Trophoblast cell (in vitro differentiated cells and primary cell): ENCODE results near the gene PAEP.

Source experiments
- DNase-seq, 2 donors: peaks; one replicate each; pipeline ENCODE4 v3.0.0-alpha.2; 2016
- H2AFZ ChIP-seq: 2 replicates; pipeline ENCODE4 v1.6.1; 2013; ENCODE audit warnings: low read length, moderate library complexity, mild to moderate bottlenecking; ENCODE audit not compliant: insufficient read depth, poor library complexity
- H2AK5ac ChIP-seq: 2 replicates; pipeline ENCODE4 v1.6.1; 2013; ENCODE audit warnings: mild to moderate bottlenecking, low read length
- H2BK120ac ChIP-seq: 2 replicates; pipeline ENCODE4 v1.6.1; 2013; ENCODE audit warnings: low read length, mild to moderate bottlenecking, moderate library complexity; ENCODE audit not compliant: insufficient read depth, poor library complexity
- H2BK12ac ChIP-seq: 2 replicates; pipeline ENCODE4 v1.6.1; 2013; ENCODE audit warnings: mild to moderate bottlenecking, low read length, moderate library complexity
- H2BK5ac ChIP-seq: 2 replicates; pipeline ENCODE4 v1.6.1; 2013; ENCODE audit warnings: low read length, low read depth, moderate library complexity, mild to moderate bottlenecking; ENCODE audit not compliant: poor library complexity
- H3K14ac ChIP-seq: 2 replicates; pipeline ENCODE4 v1.6.1; 2013; ENCODE audit warnings: mild to moderate bottlenecking, low read length
- H3K18ac ChIP-seq: 2 replicates; pipeline ENCODE4 v1.6.1; 2013; ENCODE audit warnings: mild to moderate bottlenecking, low read length
- H3K23ac ChIP-seq: 2 replicates; pipeline ENCODE4 v1.6.1; 2013; ENCODE audit warnings: low read length
- H3K27ac ChIP-seq: 2 replicates; pipeline ENCODE4 v1.5.1; 2013; ENCODE audit warnings: low read depth, mild to moderate bottlenecking, inconsistent platforms, low read length, moderate library complexity
- H3K27me3 ChIP-seq: 2 replicates; pipeline ENCODE4 v1.6.1; 2013; ENCODE audit warnings: inconsistent platforms, mild to moderate bottlenecking, low read length, moderate library complexity; ENCODE audit not compliant: insufficient read depth
- H3K36me3 ChIP-seq, 2 experiments: 1 replicate in 1 of 2; 2 replicates in 1 of 2; pipeline ENCODE4 v1.6.1; 2013; ENCODE audit warnings: low read length in 2 of 2, mild to moderate bottlenecking in 2 of 2, moderate library complexity in 1 of 2; ENCODE audit not compliant: insufficient read depth in 2 of 2, control insufficient read depth in 1 of 2
- H3K4ac ChIP-seq: 2 replicates; pipeline ENCODE4 v1.6.1; 2013; ENCODE audit warnings: low read depth, mild to moderate bottlenecking, low read length, moderate library complexity
- H3K4me1 ChIP-seq, 2 experiments: 1 replicate in 1 of 2; 2 replicates in 1 of 2; pipeline ENCODE4 v1.6.1; 2013; ENCODE audit warnings: low read length in 2 of 2, mild to moderate bottlenecking in 2 of 2, moderate library complexity in 1 of 2; ENCODE audit not compliant: insufficient read depth in 2 of 2, control insufficient read depth in 1 of 2
- H3K4me2 ChIP-seq: 2 replicates; pipeline ENCODE4 v1.6.1; 2013; ENCODE audit warnings: inconsistent platforms, mild to moderate bottlenecking, low read length, moderate library complexity
- H3K4me3 ChIP-seq: 2 replicates; pipeline ENCODE4 v1.5.1; 2013; ENCODE audit warnings: mild to moderate bottlenecking, low read depth, low read length, inconsistent platforms
- H3K79me1 ChIP-seq: one replicate; pipeline ENCODE4 v1.6.1; 2013; ENCODE audit warnings: low read length
- H3K79me2 ChIP-seq: 2 replicates; pipeline ENCODE4 v1.6.1; 2013; ENCODE audit warnings: low read length, mild to moderate bottlenecking; ENCODE audit not compliant: control insufficient read depth, insufficient read depth, poor library complexity
- H3K9ac ChIP-seq: 2 replicates; pipeline ENCODE4 v1.6.1; 2013; ENCODE audit warnings: mild to moderate bottlenecking, low read length
- H3K9me3 ChIP-seq: 2 replicates; pipeline ENCODE4 v1.6.1; 2013; ENCODE audit warnings: low read depth, mild to moderate bottlenecking, control low read depth, inconsistent platforms, low read length; ENCODE audit not compliant: insufficient read depth
- H4K12ac ChIP-seq: 2 replicates; pipeline ENCODE4 v1.6.1; 2013; ENCODE audit warnings: low read depth, mild to moderate bottlenecking, low read length, moderate library complexity
- H4K8ac ChIP-seq: 2 replicates; pipeline ENCODE4 v1.6.1; 2013; ENCODE audit warnings: low read depth, mild to moderate bottlenecking, low read length, moderate library complexity
- H4K91ac ChIP-seq: one replicate; pipeline ENCODE4 v1.6.1; 2013; ENCODE audit warnings: low read depth, mild to moderate bottlenecking, low read length, moderate library complexity
- WGBS: extraction: QIAGEN DNeasy Blood & Tissue Kit; methylation state at CpG from one replicate; pipeline ENCODE4 v1.1.7; 2013; ENCODE audit warnings: missing lambda C conversion rate; ENCODE audit not compliant: insufficient read length, insufficient coverage; ENCODE audit errors: extremely low coverage; 5-methylcytosine and 5-hydroxymethylcytosine counted together

Gene PAEP

GRCh38 chr9:135551456-135551855 lies 10.1 kb upstream of the PAEP start:
- Histone ChIP-seq H3K4me1 (no peaks in the 10 kb centered on the region), H3K79me2 (no peaks in the 10 kb centered on the region), H2BK12ac (no peak overlapping the region), H3K23ac (no peak overlapping the region), H4K12ac (no peak overlapping the region), H3K14ac (no peak overlapping the region), H3K27me3 (no peaks in the 10 kb centered on the region), H3K9me3 (peaks cover 3% of the 10 kb centered on the region), H3K79me1 (no peaks in the 10 kb centered on the region), H3K4me3 (no peak overlapping the region), H3K4ac (no peak overlapping the region), H4K8ac (no peak overlapping the region), H4K91ac (no peak overlapping the region), H2BK120ac (no peak overlapping the region), H3K9ac (no peak overlapping the region), H2AFZ (no peak overlapping the region), H2BK5ac (no peak overlapping the region), H3K36me3 (no peaks in the 10 kb centered on the region), H3K27ac (no peak overlapping the region), H3K4me2 (no peak overlapping the region), H2AK5ac (no peak overlapping the region), H3K18ac (no peak overlapping the region)
- WGBS: no CpG with 5 or more reads among the region's 13 CpGs
- no peak for DNase-seq

GRCh38 chr9:135552021-135552697 lies 9.4 kb upstream of the PAEP start:
- Histone ChIP-seq H3K4ac (no peak overlapping the region), H3K14ac (peak overlapping the region; percentile 44), H3K79me1 (no peaks in the 10 kb centered on the region), H4K91ac (peak overlapping the region; percentile 37), H3K27me3 (no peaks in the 10 kb centered on the region), H2BK5ac (no peak overlapping the region), H4K12ac (no peak overlapping the region), H2BK12ac (peak overlapping the region; percentile 29), H4K8ac (no peak overlapping the region), H2BK120ac (no peak overlapping the region), H3K23ac (no peak overlapping the region), H3K36me3 (no peaks in the 10 kb centered on the region), H3K9ac (no peak overlapping the region), H2AK5ac (peak overlapping the region; percentile 64), H3K4me2 (no peak overlapping the region), H2AFZ (no peak overlapping the region), H3K9me3 (peaks cover 3% of the 10 kb centered on the region), H3K27ac (no peak overlapping the region), H3K4me3 (no peak overlapping the region), H3K4me1 (no peaks in the 10 kb centered on the region), H3K18ac (no peak overlapping the region), H3K79me2 (no peaks in the 10 kb centered on the region)
- no peak for DNase-seq
- WGBS: no CpG with 5 or more reads among the region's 18 CpGs

- WGBS: no CpG with 5 or more reads among the region's 19 CpGs
- no peak for DNase-seq
- no peak overlapping the region for H3K4me3 ChIP-seq
These were observed 8.8 kb upstream of the PAEP start for GRCh38 chr9:135552698-135553171.

GRCh38 chr9:135554718-135555117 lies 6.8 kb upstream of the PAEP start:
- H3K23ac ChIP-seq: no peak overlapping the region
- H3K79me2 ChIP-seq: no peaks in the 10 kb centered on the region
- no peak overlapping the region for H3K4ac ChIP-seq
- no peak overlapping the region for H4K91ac ChIP-seq
- H2BK12ac ChIP-seq: no peak overlapping the region
- H3K4me3 ChIP-seq: no peak overlapping the region
- no peak overlapping the region for H4K8ac ChIP-seq
- peaks cover 0 to 3% of the 10 kb centered on the region in 2 experiments for H3K4me1 ChIP-seq
- H4K12ac ChIP-seq: no peak overlapping the region
- peaks cover 3% of the 10 kb centered on the region for H3K9me3 ChIP-seq
- H2BK120ac ChIP-seq: no peak overlapping the region
- peaks cover 3% of the 10 kb centered on the region for H3K79me1 ChIP-seq
- H2AFZ ChIP-seq: no peak overlapping the region
- H2AK5ac ChIP-seq: no peak overlapping the region
- no peak overlapping the region for H3K14ac ChIP-seq
- no peak overlapping the region for H3K4me2 ChIP-seq
- no peaks in the 10 kb centered on the region for H3K36me3 ChIP-seq
- DNase-seq: no peak
- WGBS: no CpG with 5 or more reads among the region's 4 CpGs
- H3K27me3 ChIP-seq: no peaks in the 10 kb centered on the region
- H3K18ac ChIP-seq: no peak overlapping the region
- H3K27ac ChIP-seq: no peak overlapping the region
- no peak overlapping the region for H3K9ac ChIP-seq
- H2BK5ac ChIP-seq: no peak overlapping the region

More at GRCh38 chr9:135552698-135553171, 8.8 kb upstream of the PAEP start:
- Histone ChIP-seq H3K14ac (peak overlapping the region; percentile 44), H3K27ac (no peak overlapping the region), H3K27me3 (no peaks in the 10 kb centered on the region), H4K12ac (no peak overlapping the region), H2AFZ (no peak overlapping the region), H3K9ac (no peak overlapping the region), H3K79me2 (no peaks in the 10 kb centered on the region), H3K4ac (no peak overlapping the region), H2BK120ac (no peak overlapping the region), H3K36me3 (no peaks in the 10 kb centered on the region), H2BK5ac (no peak overlapping the region), H3K18ac (no peak overlapping the region), H3K23ac (no peak overlapping the region), H2BK12ac (no peak overlapping the region), H4K8ac (no peak overlapping the region), H4K91ac (no peak overlapping the region), H3K4me1 (no peaks in the 10 kb centered on the region), H3K79me1 (no peaks in the 10 kb centered on the region), H3K4me2 (no peak overlapping the region), H2AK5ac (peak overlapping the region; percentile 64), H3K9me3 (peaks cover 3% of the 10 kb centered on the region)
